GM15510 (cell line): Measurements from ENCODE around the gene SORCS2.

ENCODE experiments used
- POLR2A ChIP-seq: IDR thresholded peaks from 3 replicates; pipeline ENCODE4 v1.6.1; 2011; ENCODE audit warnings: borderline replicate concordance; ENCODE audit not compliant: insufficient read length; ENCODE audit errors: extremely low read depth

The SORCS2 gene

DNA sequence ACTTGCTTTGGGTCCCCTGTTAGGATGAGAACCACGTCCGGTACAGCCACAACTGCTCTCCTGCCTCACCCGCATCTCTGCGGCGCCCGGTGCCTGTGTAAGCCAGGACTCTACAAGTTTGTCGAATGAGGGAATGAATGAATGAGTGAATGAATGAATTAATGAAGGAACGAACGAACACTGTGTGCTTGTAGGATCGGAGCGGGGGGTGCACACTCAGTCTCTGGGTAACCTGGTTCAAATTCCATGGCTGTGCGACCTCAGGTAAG lies 443.8 kb downstream of the SORCS2 start:
- no peak for TF ChIP-seq POLR2A

DNA sequence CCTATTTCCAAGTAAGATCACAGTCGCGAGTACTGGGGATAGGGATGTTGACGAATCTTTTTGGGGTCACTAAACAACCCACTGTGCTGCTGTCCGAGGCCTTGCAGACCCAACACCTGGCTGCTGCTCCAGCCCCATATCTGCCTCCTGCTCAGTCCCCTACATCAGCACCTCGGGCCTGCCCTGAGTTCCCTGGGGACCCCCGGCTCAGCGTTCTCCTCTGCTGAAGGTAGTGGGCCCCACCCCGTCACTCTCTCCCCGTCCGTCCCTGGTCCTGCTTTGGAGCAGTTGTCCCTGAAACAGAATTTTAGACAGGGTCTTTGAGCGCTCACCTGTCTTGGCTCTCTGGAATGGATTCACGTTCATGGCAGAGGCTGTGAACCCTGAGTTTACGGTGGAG lies 444.8 kb downstream of the SORCS2 start:
- TF ChIP-seq POLR2A = no peak

DNA sequence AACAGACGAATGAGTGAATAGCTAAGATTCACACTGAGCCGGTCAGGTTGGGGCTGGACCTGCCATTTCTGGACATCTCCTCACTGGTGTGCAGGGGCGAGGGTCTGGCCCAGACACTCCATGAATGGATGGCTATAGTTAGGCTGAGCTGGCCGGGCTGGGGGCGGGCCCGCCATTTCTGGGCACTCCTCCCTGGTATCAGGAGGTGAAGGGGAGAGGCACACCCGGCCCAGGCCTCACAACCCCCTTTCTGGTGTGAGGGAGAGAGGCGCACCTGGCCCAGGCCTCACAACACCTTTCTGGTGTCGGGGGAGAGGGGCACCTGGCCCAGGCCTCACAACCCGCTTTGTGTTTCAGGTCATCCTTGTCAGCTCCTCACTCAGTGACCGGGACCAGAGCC lies 445.6 kb downstream of the SORCS2 start:
- no peak for TF ChIP-seq POLR2A

DNA sequence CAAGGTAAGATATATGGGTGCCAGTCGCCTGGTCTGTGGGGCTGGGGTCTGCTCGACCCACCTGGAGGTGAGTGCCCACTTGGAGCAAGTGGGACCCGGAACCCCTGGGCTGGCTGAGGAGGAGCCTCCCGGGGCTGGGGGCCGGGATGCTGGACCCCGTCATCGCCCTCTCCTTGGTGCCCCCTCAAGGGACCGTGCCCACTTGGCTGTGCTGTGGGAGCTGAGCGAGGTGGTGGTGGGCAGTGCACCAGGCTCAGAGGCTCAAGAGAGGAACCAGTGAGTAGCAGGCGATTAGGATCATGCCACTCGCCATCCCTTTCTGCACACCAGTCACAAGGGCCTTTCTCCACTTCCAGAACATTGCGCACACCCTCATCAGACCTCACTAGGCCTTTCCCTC lies 446.2 kb downstream of the SORCS2 start:
- no peak for TF ChIP-seq POLR2A

DNA sequence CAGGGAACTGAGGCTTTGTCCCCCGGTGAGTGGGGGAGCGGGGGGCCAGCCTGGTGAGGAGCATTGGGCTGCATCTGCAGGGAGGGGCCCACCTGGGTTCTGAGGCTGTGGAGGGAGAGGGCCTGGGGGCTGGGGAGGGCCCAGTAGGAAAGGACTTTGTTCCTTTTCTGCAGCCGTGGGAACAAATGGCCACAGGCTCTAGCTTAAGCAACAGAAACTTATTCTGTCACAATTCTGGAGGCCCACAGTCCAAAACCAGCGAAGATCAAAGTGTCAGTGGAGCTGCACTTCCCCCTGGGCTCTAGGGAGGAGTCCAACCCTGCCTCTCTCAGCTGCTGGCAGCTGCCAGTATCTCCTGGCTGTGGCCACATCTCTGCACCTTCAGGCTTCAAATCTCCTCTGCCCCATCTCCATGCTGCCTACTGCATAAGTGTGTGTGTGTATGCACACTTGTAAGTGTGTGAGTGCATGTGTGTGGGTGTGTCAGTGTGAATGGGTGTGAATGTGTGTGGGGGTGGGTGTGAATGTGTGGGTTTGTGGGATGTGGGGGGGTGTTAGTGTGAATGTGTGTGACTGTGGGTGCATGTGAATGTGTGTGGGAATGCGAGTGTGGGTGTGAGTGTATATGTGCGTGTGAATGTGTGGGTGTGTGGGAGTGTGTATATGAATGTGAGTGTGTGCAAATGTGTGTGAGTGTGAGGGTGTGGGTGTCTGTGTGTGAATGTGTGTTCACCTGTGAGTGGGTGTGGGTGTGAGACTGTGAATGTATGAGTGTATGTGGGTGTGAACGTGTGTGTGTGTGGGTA lies 446.8 kb downstream of the SORCS2 start:
- TF ChIP-seq POLR2A = no peak

DNA sequence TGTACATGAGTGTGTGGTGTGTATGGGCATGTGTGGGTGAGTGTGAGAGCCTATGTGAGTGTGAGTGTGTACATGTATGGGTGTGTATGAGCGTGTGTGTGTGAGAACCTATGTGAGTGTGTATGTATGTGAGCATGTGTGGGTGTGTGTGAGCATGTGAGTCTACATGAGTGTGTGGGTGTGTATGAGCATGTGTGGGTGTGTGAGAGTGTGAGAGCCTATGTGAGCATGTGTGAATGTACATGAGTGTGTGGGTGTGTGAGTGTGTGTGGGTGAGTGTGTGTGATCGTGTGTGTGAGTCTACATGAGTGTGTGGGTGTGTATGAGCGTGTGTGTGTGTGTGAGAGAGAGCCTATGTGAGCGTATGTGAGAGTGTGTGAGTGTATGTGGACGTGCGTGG lies 447.8 kb downstream of the SORCS2 start:
- TF ChIP-seq POLR2A = no peak

DNA sequence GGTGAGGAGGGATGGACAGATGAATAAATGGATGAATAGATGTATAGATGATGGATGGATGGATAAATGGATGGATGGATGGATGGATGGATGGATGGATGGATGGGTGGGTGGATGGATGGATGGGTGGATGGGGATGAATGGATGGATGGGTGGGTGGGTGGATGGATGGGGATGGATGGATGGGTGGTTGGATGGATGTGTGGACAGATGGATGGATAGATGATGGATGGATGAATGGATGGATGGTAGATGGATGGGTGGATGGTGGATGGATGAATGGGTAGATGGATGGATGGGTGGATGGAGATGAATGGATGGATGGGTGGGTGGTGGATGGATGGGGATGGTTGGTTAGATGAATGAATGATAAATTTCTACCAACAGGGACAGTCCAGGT lies 449.4 kb downstream of the SORCS2 start:
- no peak for TF ChIP-seq POLR2A

DNA sequence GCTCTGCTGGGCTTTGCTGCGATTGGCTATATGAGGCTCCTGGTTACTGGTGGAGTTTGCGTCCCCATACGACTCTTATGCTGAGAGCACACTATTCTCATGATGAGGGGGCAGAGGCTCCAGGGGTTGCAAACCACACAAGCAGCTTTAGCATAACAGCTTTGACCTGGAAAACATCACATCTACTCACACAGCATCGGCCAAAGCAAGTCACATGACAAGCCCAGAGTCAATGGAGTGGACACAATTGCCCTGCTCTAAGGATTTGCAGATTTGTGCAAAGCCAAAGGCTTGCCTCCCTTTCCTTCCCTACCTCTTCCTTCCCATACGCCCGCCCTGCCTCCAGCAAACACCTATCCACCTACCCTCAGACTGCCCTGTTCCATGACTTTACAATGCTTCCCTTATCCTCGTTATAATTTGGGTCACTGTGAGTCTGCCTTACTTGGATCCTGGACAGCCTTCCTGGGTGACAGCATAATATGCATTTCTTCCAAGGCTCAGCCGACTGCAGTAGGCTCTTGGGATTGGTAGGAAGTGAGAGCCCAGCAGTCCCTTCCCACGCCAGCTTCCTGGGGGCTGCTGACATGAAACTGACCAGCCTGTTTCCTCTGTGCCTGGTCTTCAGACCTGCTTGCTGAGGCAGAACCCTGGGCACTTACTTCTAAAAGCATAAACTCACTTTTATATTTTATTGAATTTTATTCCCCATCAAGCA lies 450.6 kb downstream of the SORCS2 start:
- no peak for TF ChIP-seq POLR2A

DNA sequence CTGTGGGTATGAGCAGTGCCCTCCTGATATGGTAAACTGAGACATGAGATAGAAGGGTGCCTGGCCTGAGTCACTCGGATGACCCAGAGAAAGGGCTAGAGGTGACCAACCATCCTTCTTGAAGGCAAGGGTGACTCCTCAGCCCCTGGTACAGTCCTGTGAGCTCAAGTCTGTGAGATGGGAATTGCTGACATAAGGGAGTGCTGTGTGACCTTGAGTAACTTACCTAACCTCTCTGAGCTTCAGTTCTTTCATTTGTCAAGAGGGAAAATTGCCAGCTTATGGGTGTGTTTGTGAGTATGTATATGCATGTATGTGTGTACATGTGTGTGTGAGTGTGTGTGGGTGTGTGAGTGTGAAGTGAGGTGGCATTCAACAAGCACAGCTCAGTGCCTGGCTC lies 452.8 kb downstream of the SORCS2 start:
- TF ChIP-seq POLR2A = no peak

DNA sequence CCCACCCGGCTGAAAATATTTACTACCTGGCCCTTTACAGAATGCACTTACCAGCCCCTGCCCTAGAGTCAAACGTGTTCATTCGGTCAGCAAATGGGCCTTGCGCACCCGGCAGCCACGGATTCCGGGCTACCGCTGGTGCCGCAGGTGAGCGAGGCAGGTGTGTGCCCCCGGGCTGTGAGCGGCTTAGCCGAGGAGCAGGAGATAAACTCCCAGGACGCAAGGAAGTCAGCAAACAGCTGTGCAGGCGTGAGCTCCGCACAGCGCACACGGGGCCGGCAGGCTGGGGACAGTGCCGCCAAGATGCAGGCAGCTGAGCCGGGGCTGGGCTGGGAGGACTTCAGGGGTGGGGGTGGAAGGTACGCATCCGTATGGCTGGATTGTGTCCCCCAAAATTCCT lies 453.6 kb downstream of the SORCS2 start:
- no peak for TF ChIP-seq POLR2A

DNA sequence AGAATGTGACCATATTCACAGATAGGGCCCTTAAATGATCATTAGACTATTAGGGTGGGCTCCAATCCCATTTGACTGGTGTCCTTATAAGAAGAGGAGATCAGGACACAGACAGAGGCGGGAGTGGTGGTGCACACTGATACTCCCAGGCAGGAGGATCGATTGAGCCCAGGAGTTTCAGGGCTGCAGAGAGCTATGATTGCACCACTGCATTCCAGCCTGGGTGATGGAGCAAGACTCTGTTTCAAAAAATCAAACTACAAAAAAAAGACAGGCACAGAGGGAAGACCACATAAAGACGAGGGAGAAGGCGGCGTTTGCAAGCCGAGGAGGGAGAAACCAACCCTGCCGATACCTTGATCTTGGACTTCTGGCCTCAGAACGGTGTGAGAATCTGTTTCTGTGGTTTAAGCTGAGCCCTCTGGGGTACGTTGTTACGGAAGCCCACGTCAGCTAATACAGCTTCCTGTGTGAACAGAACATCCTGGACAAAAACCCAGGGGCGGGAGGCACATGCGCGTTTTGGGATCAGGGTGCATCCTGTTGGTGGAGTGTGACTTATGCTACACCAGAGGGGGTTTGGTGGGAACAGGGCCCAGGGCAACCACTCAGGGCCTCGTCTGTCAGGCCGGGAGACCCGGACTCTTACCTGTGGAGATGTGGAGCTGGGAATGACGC lies 454.2 kb downstream of the SORCS2 start:
- TF ChIP-seq POLR2A = no peak

DNA sequence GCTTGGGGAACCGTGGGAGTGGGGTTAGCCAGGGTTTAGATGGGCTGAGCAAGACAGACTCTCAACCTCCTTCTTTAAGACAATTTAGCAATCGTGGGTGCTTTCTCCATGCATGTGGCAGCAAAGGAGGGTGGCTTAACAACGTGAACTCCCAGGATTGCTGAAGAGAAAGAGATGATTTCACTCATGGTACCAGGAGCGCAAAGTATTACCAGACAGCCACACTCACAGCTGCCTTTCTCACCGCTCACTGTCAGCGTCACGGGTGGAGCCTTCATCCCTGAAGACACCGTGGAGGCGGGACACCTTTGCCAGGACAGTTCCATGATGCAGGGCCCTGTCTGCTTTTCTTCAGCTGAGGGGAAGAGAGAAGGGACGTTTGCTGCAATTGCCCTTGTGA lies 454.8 kb downstream of the SORCS2 start:
- no peak for TF ChIP-seq POLR2A

DNA sequence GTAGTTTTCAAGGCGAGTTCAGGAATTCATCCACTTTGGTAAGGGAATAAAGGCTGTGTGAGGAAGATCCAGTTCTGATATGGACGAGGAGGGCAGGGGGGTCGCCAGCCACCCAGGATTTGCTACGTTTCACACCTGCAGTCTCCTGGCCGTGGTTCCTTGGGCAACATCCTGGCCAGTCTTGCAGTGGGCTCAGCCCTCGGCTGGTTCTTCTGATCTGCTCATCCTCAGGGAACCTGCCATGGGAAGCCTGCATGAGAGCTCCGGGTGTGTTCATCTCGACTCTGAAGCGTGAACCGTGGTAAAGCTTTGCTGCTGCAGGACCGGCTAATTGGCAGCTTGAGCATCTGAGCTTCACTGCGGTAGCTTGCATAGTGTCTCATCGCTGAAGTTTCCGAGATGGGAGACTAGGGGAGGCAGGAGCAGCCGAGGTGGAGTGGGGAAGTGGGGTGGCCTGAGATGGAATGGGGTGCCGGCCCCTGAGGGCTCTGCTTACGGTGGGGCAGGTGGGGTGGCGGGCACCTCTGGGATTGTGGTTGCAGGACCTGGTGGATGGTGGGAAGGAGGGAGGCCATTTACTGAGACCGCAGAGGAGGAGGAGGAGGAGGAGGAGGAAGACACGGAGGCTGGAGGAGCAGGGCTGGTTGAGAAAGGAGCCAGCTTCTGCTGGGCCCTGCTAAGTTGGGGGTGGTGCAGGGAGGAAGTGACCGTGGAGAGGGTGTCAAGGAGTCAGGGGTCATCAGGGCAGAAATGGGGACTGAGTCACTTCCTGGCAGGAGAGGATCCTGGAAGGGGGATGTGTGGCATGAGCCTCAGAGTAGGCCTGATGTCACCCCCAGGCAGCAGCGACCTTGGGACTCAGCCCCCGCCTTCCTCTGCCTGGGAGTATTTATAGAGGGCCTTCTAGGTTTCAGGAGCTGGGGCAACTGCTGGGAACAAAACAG lies 455.5 kb downstream of the SORCS2 start:
- no peak for TF ChIP-seq POLR2A

DNA sequence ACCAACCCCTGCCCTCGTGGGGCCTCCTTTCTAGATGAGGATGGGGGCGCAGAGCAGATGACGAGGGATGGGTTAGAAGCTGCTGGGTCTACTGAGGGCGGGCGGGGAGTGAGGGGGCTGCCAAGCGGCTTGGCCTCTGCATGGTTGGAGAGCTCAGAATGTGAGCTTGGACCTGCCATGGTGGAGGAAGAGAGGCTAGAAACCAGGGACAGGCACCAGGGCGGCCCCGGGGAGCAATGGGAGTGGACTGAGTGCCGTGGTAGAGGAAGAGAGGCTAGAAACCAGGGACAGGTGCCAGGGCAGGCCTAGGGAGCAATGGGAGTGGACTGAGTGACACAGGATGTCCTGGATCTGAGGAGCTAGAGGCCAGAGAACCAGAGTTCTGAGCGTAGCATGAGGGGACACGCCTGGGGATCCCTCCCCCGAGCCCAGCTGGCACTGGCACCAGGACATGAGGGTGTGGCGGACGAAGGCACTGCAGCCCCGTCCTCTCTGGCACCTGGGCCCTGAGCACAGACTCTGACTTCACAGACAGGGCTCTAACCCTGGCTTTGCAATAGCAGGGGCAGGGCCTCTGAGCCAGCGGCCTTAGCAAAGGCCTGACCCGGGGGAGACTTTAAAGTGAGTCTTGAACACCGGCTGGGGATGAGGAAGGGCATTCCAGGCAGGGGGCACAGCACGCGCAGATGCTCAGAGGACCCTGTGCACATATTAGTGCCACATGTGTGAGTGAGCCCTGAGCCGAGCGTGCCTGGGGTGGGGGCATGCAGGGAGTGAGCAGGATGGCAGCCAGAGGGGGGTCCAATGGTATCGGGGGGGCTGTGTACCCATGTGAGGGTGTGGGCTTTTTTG lies 456.4 kb downstream of the SORCS2 start:
- TF ChIP-seq POLR2A = no peak
